ENCODE results near the gene SPACA4. TPM values are rescaled to one million over a fixed set of nuclear protein-coding genes. Genes with fewer than 3 reads are reported as not detected.

Gene SPACA4
- total RNA-seq, 1 experiment from 2014 or later, result not detected

DNA sequence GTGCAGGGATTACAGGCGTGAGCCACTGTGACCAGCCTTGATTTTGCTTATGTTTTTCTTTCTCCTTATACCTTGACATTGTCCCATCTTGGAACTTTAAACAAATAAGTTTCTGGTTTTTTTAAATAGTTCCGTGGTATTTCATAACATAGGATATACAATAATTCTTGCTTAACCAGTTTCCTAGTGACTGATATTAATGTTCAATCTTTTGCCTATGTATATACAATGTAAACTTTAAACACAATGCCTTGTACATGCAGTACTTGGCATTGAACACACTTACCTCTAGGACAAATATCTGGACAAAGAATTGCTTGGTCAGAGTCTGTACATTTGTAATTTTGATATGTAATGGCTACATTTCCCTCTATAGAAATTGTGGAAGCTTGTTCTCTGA is 24.4 kb upstream of the SPACA4 start:
- Histone ChIP-seq H3K36me3 (replicated peaks; ENCODE audit: control insufficient read depth, insufficient read depth, low read length) (no peaks in the 10 kb centered on the region), H3K27me3 (ENCODE audit: control insufficient read depth, insufficient read depth, low read length) (no peaks in the 10 kb centered on the region), H3K4me3 (ENCODE audit: insufficient read depth, low read depth, low read length) (no peak overlapping the region)
- DNase-seq, result no peak

DNA sequence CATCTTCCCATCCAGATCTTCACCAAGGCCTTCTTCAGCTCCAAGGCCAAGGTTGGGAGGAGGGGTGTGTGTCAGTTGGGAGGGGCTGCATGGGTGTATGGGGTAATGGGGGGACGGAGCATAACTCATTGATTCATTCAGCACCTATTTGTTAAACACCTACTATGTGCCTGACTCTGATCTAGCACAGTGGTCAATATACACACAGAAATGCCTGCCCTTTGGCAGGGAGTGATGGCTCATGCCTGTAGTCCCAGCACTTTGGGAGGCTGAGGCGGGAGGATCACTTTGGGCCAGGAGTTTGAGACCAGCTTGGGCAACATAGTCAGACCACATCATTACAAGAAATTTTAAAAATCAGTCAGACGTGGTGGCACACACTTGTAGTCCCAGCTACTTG is 19.2 kb upstream of the SPACA4 start:
- Histone ChIP-seq H3K27me3 (ENCODE audit: control insufficient read depth, insufficient read depth, low read length) (no peaks in the 10 kb centered on the region), H3K4me3 (ENCODE audit: insufficient read depth, low read depth, low read length) (no peak overlapping the region), H3K36me3 (replicated peaks; ENCODE audit: control insufficient read depth, insufficient read depth, low read length) (no peaks in the 10 kb centered on the region)
- DNase-seq, result no peak

DNA sequence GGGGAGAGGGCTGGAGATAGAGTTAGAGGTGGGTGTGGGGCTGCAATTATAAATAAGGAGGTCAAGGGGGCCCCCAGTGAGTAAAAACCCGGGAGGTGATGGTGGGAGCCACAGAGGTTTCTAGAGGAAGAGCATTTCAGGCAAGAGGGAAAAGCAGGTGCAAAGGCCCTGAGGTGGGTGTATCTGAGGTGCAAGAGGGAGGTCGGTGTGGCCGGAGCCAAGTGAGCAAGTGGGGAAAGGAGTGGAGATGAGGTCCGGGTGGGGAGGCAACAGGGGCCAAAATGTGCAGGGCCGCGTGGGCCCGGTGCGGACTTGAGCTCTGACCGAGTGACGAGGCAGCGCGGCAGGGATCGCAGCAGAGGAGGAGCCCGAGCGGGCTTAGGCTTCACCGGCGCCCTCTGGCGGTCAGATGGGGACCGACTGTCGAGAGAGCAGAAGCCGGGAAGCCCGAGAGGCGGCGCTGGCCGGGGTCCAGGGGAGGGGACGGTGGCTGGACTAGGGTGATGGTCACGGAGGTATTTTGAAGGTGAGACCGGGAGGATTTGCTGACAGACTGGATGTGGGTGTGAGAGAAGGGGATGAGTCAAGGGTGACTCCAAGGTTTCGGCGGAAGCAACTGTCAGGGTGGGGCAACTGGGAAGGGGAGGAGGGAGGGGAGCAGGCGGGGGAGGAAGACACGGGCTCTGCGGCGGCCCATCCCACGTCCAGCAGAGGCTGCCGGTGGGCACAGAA is 17.7 kb upstream of the SPACA4 start:
- H3K4me3 ChIP-seq (ENCODE audit: insufficient read depth, low read depth, low read length), result peak overlapping the region; percentile 41
- DNase-seq, result peak; percentile 97
- no peaks in the 10 kb centered on the region for H3K36me3 ChIP-seq (replicated peaks; ENCODE audit: control insufficient read depth, insufficient read depth, low read length)
- H3K27me3 ChIP-seq (ENCODE audit: control insufficient read depth, insufficient read depth, low read length), result no peaks in the 10 kb centered on the region

DNA sequence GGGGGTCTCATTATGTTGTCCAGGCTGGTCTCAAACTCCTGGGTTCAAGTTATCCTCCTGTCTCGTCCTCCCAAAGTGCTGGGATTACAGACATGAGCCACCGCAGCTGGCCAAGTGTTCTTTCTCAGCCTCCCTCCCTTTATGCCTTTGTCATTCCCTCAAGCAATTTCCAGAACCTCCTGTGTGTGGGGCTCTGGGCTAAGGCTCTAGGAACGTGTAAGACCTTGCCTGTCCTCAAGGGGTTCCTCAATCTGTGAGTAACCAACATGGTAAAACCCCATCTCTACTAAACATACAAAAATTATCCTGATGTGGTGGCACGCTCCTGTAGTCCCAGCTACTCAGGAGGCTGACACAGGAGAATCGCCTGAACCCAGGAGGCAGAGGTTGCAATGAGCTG is 15.5 kb upstream of the SPACA4 start:
- DNase-seq, result peak; percentile 67
- H3K36me3 ChIP-seq (replicated peaks; ENCODE audit: control insufficient read depth, insufficient read depth, low read length), result no peaks in the 10 kb centered on the region
- H3K4me3 ChIP-seq (ENCODE audit: insufficient read depth, low read depth, low read length), result no peak overlapping the region
- H3K27me3 ChIP-seq (ENCODE audit: control insufficient read depth, insufficient read depth, low read length), result no peaks in the 10 kb centered on the region

DNA sequence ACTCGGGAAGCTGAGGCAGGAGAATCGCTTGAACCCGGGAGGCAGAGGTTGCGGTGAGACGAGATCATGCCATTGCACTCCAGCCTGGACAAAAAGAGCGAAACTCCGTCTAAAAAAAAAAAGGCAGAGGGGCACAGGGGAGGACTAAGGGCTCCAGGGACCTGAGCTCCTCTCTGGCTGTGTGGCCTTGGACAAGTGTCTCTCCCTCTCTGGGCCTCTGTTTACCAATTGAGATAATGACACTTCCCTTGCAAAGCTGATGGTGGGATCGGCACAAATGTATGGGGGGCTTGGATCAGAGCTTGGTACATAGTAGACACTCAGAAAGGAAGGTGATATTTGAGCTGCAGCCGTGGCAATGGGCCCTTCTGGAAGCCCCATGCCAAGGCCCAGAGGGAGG is 11.4 kb upstream of the SPACA4 start:
- peak; percentile 22 for DNase-seq
- no peaks in the 10 kb centered on the region for H3K36me3 ChIP-seq (replicated peaks; ENCODE audit: control insufficient read depth, insufficient read depth, low read length)
- no peak overlapping the region for H3K4me3 ChIP-seq (ENCODE audit: insufficient read depth, low read depth, low read length)
- H3K27me3 ChIP-seq (ENCODE audit: control insufficient read depth, insufficient read depth, low read length), result no peaks in the 10 kb centered on the region

DNA sequence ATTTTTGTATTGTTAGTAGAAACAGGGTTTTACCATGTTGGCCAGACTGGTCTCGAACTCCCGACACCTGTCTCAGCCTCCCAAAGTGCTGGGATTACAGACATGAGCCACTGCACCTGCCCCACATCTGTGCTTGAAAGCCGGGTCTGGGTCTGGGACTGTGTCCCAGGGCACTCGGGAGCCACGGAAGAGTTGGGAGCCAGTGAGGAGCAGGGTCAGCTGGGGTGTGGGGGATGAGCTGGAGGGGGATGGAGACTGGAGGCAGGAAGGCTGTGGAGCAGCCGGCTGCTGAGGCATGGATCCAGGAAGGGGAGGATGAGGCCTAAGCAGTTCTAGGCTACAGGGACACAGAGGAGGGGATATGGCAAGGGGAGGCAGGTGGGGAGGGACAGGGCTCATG is 10.7 kb upstream of the SPACA4 start:
- H3K4me3 ChIP-seq (ENCODE audit: insufficient read depth, low read depth, low read length), result no peak overlapping the region
- H3K36me3 ChIP-seq (replicated peaks; ENCODE audit: control insufficient read depth, insufficient read depth, low read length), result peaks cover 2% of the 10 kb centered on the region
- no peaks in the 10 kb centered on the region for H3K27me3 ChIP-seq (ENCODE audit: control insufficient read depth, insufficient read depth, low read length)
- DNase-seq, result no peak

DNA sequence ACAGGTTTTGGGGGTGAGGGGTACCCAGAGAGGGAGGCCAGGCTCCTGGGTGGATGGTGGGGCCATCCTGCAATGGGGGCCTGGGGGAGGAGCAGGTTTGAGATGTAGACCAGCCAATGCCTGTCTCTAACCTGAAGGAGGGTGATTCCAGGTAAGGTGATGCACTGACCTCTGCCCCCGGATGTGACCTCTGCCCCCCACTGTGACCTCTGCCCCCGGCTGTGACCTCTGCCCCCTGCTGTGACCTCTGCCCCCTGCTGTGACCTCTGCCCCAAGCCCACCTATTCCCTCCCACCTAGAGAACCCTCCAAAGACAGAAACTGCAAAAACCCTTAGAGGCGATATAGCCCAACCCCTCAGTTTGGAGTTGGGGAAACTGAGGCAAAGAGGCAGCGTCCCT is 10.3 kb upstream of the SPACA4 start:
- Histone ChIP-seq H3K27me3 (ENCODE audit: control insufficient read depth, insufficient read depth, low read length) (no peaks in the 10 kb centered on the region), H3K4me3 (ENCODE audit: insufficient read depth, low read depth, low read length) (no peak overlapping the region), H3K36me3 (replicated peaks; ENCODE audit: control insufficient read depth, insufficient read depth, low read length) (peaks cover 2% of the 10 kb centered on the region)
- DNase-seq, result peak; percentile 61

DNA sequence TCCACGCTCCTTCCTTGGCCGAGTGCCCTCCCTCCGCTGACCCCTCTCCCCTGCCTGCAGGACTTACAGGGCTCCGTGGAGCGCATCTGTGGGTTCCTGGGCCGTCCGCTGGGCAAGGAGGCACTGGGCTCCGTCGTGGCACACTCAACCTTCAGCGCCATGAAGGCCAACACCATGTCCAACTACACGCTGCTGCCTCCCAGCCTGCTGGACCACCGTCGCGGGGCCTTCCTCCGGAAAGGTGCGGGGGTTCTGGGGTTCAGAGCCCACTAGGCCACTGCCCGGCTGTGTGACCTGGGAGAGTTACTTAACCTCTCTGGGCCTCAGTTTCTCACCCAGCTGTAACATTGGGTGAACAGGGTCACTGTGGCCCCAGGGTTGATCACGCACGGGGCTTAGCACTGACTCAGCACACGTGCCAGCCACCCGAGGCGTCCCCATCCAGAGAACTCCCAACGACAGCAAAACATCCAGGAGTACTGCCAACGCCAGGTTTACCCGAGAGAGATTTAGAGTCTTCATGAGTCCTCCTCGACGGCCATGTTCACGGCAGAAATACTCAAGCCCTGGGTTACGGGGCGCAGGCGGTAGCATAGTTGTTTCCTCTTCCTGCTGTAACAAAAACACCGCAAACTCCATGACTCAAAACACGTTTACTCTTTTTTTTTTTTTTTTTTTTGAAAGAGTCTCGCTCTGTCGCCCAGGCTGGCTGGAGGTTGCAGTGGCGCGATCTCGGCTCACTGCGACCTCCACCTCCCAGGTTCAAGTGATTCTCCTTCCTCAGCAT is 9.7 kb upstream of the SPACA4 start:
- Histone ChIP-seq H3K4me3 (ENCODE audit: insufficient read depth, low read depth, low read length) (no peak overlapping the region), H3K36me3 (replicated peaks; ENCODE audit: control insufficient read depth, insufficient read depth, low read length) (peaks cover 2% of the 10 kb centered on the region), H3K27me3 (ENCODE audit: control insufficient read depth, insufficient read depth, low read length) (no peaks in the 10 kb centered on the region)
- peak; percentile 49 for DNase-seq

DNA sequence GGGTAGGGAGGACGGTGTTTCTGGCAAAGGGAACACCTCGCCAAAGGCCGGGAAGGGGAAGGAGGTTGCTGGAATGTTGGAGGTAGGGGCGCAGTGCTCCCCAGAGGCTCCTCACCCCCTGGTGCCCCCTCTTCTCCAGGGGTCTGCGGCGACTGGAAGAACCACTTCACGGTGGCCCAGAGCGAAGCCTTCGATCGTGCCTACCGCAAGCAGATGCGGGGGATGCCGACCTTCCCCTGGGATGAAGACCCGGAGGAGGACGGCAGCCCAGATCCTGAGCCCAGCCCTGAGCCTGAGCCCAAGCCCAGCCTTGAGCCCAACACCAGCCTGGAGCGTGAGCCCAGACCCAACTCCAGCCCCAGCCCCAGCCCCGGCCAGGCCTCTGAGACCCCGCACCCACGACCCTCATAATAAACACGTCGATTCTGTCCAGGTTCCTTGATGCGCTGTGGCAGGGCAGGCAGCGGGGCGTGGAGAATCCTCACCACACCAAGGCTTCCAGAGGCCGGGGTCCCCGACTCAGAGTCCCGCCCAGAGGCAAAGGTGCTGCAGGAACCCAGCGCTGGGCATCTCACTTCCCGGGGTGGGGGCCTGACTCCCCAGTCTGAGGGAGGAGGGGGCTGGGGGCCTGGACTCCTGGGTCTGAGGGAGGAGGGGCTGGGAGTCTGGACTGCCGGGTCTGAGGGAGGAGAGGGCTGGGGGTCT is 7.4 kb upstream of the SPACA4 start:
- DNase-seq, result peak; percentile 72
- no peaks in the 10 kb centered on the region for H3K27me3 ChIP-seq (ENCODE audit: control insufficient read depth, insufficient read depth, low read length)
- peaks cover 2% of the 10 kb centered on the region for H3K36me3 ChIP-seq (replicated peaks; ENCODE audit: control insufficient read depth, insufficient read depth, low read length)
- H3K4me3 ChIP-seq (ENCODE audit: insufficient read depth, low read depth, low read length), result no peak overlapping the region

DNA sequence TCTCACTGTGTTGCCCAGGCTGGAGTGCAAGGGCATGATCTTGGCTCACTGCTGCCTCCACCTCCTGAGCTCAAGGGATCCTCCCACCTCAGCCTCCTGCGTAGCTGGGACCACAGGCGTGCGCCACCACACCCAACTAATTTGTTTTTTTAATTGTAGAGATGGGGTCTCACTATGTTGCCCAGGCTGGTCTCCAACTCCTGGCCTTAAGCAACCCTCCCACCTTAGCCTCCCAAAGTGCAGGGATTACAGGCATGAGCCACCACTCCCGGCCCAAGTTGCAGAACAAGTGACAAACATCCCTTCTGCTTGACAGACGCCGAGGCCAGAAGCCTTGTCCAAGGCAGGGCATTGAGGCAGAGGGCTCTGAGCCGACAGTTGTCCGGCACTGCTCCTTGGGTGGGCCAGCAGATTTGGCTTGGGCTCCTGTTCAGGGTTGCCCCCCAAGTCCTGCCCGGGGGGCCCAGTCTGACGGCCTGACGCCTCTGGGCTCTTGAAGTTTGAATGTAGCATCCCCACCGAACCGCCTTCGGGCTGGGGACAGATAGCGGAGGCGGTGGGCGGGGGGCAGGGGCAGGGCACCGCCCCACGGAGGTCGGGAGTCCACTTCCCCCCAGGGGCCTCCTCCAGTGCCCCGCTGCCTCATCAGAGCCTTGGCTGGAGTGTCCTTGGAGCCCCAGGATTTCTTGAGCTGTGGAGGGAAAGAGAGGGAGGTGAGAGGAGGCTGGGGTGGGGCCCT is 5.7 kb upstream of the SPACA4 start:
- no peak overlapping the region for H3K4me3 ChIP-seq (ENCODE audit: insufficient read depth, low read depth, low read length)
- no peaks in the 10 kb centered on the region for H3K27me3 ChIP-seq (ENCODE audit: control insufficient read depth, insufficient read depth, low read length)
- H3K36me3 ChIP-seq (replicated peaks; ENCODE audit: control insufficient read depth, insufficient read depth, low read length), result peaks cover 3% of the 10 kb centered on the region
- DNase-seq, result peak; percentile 57

DNA sequence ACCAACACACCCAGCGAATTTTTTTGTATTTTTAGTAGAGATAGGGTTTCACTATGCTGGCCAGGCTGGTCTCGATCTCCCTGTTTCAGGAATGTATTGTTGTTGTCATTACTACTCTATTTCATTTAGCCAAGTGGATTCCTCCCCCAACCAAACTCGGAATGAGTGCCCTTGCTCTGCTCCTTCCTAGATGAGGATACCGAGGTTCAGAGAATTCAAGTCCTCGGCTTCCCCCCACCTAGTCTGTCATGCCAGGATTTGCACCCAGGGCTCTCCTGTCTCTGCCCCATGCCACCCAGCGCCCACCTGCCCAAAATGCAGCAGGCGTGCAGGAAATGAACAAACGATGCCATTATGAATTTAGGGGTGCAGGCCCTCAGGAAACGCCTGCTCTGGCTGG is 3.5 kb upstream of the SPACA4 start:
- peaks cover 6% of the 10 kb centered on the region for H3K36me3 ChIP-seq (replicated peaks; ENCODE audit: control insufficient read depth, insufficient read depth, low read length)
- peak; percentile 45 for DNase-seq
- no peaks in the 10 kb centered on the region for H3K27me3 ChIP-seq (ENCODE audit: control insufficient read depth, insufficient read depth, low read length)
- no peak overlapping the region for H3K4me3 ChIP-seq (ENCODE audit: insufficient read depth, low read depth, low read length)

DNA sequence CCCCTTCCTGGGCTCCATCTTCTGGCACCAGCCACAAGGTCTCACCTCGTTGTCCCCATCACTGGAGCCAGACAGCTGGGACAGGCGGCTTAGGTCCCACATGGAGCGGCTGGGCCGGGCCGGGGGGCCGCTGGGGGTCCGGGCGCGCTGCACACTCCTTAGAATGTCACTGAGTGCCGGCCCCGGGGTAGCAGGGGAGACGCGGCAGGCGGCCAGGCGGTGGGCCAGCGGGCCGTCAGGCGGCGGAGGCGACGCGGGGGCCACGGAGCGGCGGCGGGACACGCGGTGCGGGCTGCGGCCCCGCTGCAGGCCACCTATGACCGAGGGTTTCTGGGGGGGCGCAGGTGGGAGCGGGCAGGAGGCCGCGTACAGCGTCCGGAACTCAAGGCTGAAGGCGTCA is 3.1 kb upstream of the SPACA4 start:
- Histone ChIP-seq H3K36me3 (replicated peaks; ENCODE audit: control insufficient read depth, insufficient read depth, low read length) (peaks cover 6% of the 10 kb centered on the region), H3K27me3 (ENCODE audit: control insufficient read depth, insufficient read depth, low read length) (no peaks in the 10 kb centered on the region), H3K4me3 (ENCODE audit: insufficient read depth, low read depth, low read length) (no peak overlapping the region)
- peak; percentile 66 for DNase-seq

DNA sequence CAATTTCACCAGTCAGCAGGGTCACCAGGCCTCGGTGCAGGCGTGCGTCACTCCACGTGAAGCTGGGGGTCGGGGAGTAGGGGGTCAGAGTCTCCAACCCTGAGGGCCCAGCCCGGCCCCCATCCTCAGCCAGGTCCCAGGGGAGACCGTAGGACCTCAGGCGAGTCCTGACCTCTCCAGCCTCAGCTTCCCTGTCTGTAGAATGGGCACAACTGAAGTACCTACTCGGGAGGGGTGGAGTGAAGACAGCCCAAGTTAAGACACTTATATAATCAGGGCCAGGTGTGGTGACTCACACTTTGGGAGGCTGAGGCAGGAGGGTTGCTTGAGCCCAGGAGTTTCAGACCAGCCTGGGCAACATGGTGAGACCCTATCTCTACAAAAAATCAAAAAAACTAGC is 2.7 kb upstream of the SPACA4 start:
- peaks cover 6% of the 10 kb centered on the region for H3K36me3 ChIP-seq (replicated peaks; ENCODE audit: control insufficient read depth, insufficient read depth, low read length)
- no peaks in the 10 kb centered on the region for H3K27me3 ChIP-seq (ENCODE audit: control insufficient read depth, insufficient read depth, low read length)
- no peak overlapping the region for H3K4me3 ChIP-seq (ENCODE audit: insufficient read depth, low read depth, low read length)
- DNase-seq, result no peak

DNA sequence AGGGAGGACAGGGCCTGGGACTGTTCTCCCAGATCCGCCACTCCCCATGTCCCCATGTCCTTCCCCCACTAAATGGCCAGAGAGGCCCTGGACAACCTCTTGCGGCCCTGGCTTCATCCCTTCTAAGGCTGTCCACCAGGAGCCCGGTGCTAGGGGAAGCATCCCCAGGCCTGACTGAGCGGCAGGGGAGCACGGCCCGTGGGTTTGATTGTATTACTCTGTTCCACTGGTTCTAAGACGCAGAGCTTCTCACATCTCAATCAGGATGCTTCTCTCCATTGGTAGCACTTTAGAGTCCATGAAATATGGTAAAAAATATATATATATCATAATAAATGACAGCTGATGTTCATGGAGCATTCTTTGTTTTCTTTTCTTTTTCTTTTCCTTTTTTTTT is 815 bp downstream of the SPACA4 start:
- H3K27me3 ChIP-seq (ENCODE audit: control insufficient read depth, insufficient read depth, low read length), result no peaks in the 10 kb centered on the region
- H3K4me3 ChIP-seq (ENCODE audit: insufficient read depth, low read depth, low read length), result no peak overlapping the region
- DNase-seq, result no peak
- H3K36me3 ChIP-seq (replicated peaks; ENCODE audit: control insufficient read depth, insufficient read depth, low read length), result peaks cover 4% of the 10 kb centered on the region
